HG03135 (cell line): ENCODE data around the gene MEMO1.
"Not testable (repeated sequence)": the region's sequence is repeated elsewhere in the genome, so short reads cannot be mapped to it uniquely, and the experiment has no call there.

Experiments
- ATAC-seq: cut with Tn5 transposase; IDR thresholded peaks from one replicate; pipeline ENCODE4 v1.9.1; 2021; ENCODE audit warnings: mild to moderate bottlenecking, moderate library complexity; ENCODE audit not compliant: unreplicated experiment

Gene MEMO1

DNA sequence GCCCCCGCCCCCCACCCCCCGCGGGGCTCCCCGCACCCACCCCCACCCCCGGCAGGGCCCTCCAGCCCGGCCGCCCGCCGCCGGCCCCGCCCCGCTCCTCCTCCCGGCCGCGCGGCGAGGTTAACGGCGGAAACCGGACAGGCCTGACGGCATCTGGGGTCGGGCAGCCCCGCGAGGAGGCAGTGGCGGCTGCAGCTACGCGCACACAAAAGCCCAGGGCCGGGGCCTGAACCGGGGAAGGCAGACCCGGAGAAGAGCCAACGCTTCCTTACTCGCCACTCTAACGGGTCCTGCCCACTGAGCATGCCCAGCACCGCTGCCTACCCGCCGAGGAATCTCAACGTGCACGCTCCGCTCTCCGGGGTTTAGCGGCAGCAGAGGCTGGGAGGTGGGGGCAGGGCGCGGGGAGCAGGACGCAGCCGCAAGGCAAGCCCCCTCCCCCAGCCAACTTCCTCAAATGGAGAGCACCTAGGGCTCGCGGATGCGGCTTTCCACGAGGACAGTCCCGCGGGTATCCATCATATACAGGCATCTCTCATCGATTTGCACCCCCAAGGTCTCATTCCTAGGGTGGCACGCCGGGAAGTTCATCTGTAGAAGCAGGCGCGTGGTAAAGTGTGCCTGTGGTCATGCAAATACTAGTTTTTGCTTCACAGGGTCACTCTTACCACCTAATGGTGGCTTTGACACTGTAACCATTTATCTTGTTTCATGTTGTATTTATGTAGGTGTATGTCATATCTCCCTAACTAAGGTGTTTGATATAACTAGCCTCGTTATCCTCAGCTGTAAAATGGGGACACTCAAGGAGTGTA, at the start of gene MEMO1:
TSS of gene MEMO1 (minus strand) at position 339 of the 815 bp plus-strand sequence. CDS start 761 bp downstream, outside the sequence.
- ATAC-seq: peak; percentile 60

DNA sequence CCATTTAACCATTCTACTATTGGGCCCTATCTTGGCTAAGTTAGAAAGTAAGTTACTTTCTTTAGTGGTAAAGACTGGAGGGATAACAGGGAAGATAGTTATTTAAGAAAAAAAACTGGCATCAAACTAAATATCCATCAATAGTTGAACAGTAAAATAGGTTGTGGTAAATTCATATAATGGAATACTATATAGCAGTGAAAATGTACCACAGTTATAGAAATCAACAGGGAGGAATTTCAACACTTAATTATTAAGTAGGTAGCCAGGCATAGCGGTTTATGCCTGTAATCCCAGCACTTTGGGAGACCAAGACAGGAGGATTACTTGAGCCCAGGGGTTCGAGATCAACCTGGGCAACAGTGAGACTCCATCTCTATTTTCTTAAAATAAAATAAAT, 49.5 kb upstream of the MEMO1 start:
- no peak for ATAC-seq

DNA sequence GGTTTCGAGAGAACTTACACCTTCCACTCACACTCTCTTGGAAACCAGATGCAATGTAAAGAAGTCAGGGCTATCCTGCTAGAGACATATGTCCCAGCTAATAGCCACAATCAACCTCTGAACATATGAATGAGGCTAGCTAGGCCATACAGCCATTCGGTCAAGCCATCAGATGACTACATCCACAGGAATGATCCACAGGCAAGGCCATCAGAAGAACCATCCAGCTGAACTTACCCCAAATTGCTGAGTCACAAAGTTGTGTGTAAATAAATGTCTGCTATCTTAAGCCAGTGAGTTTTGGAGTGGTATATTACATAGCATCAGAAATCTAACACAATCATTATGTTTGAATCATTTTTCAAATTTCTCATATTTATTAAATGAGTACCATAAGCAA, 47.3 kb upstream of the MEMO1 start:
- no peak for ATAC-seq

DNA sequence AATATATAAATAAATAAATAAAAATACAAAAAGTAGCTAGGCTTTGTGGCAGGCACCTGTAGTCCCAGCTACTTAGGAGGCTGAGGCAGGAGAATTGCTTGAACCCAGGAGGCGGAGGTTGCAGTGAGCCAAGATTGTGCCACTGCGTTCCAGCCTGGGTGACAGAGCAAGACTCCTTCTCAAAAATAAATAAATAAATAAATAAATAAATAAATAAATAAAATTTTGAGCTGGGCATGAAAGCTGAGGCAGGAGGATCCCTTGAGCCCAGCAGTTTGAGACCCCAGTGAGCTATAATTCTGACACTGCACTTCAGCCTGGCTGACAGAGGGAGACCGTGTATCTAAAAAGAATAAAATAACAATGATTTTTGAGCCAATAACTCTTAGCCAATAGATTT, 43.8 kb upstream of the MEMO1 start:
- ATAC-seq: not testable (repeated sequence)

DNA sequence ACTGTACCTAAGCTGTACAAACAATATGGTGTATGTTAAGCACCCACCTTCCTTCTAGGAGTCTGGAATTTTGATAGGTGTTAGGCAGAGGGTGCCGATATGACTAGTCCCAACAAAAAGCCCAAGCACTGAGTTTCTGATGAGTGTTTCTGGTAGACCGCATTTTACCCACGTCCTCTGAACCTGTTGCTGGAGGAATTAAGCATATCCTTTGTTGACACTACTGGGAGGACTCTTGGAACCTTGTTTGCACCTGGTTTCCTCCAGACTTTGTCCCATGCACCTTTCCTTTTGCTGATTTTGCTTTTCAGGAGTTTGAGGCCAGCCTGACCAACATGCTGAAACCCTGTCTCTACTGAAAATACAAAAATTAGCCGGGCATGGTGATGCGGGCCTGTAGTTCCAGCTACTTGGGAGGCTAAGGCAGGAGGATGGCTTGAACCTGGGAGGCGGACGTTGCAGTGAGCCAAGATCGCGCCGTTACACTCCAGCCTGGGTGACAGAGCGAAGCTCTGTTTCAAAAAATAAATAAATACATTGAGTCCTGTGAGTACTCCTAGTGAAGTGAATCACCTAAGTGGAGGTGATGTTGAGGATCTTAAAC, 41.1 kb upstream of the MEMO1 start:
- ATAC-seq: no peak

DNA sequence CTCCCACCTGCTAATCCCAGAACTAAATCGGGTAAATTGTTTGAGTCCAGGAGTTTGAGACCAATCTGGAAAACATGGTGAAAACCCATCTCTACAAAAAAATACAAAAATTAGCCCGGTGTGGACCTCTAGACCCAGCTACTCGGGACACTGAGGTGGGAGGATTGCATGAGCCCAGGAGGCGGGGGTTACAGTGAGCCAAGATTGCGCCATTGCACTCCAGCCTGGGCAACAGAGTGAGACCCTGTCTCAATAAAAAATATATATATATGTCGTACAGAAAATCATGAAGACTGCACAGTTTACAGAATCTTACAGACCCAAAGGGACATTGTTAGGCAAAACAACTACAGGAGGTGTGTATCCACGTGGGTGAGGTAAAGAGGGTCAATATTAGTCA, 32.8 kb upstream of the MEMO1 start:
- no peak for ATAC-seq

DNA sequence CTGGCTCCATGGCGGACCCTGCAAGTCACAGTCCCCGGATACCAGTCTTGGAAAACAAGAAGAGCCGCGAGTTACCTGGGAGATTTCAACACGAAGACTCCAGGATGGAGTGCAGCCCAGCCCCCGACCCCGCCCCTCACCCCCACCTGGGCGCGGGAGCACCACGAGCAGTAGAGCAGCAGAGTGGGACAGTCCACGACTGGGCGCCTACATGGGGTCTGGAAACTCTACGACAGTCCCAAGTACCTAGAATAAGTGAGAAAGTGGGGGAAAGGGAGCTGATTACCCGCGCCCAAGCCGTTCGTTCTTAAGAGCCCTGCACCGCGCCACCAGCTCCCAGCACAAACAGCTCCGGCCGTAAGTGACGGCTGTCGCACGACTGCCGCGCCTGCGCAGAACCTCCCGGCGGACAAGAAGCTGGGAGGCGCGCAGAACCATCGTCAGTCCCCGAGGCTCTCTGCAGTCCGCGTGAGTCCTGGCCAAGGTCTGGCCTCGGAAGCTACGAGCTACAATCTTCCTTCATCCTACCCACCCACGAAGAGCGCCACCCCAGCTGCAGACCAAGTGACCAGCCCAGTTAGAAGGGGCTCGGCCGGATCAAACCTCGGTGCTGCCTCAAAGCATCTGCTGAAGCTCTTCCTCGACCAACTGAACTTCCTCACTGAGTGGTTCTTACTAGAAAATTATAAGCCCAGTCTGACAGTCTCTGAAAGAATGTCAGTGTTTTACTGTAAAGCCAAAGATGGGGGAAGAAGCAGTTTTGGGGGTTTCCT, 28.8 kb upstream of the MEMO1 start, which contains the start of gene DPY30:
TSS of gene DPY30 (minus strand) at position 359 of the 773 bp plus-strand sequence. CDS start at position 10, 349 bp downstream.
- ATAC-seq: peak; percentile 87

DNA sequence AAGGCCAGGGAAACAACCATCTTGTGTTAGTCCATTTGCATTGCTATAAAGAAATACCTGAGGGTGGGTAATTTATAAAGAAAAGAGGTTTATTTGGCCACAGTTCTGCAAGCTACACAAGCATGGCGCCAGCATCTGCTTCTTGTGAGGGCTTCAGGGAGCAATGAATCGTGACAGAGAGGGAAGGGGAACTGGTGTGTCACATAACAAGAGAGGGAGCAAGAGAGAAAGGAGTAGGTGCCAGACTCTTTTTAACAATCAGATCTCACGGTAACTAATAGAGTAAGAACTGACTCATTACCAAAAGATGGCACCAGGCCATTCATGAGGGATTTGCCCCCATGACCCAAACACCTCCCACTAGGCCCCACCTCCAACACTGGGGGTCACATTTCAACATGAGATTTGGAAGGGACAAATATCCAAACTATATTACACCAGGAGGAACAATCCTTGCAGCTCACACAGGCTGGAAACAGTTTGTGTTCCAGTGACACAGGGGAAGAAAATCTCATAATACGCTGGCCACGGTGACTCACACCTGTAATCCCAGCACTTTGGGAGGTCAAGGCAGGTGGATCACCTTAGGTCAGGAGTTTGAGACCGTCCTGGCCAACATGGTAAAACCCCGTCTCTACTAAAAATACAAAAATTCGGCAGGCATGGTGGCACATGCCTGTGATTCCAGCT, 23.5 kb upstream of the MEMO1 start:
- ATAC-seq: not testable (repeated sequence)

DNA sequence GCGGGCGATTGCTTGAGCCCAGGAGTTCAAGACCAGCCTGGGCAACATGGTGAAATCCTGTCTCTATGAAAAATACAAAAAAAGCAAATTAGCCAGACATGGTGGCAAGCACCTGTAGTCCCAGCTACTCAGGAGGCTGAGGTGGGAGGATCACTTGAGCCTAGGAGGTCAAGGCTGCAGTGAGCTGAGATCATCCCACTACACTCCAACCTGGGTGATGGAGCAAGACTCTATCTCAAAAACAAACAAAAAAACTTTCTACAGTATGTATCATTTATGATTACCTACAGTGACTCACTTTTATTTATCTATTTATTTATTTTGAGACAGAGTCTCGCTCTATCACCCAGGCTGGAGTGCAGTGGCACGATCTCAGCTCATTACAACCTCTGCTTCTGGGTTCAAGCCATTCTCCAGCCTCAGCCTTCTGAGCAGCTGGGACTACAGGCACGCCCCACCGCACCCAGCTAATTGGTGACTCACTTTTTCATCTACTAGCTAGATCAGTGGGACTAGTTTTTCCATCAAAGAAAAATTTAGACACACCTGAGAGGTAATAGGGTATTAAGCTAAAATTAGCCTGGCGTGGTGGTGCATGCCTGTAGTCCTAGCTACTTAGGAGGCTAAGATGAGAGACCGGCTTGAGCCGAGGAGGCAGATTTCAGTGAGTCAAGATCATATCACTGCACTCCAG, 8.1 kb upstream of the MEMO1 start:
- not testable (repeated sequence) for ATAC-seq

DNA sequence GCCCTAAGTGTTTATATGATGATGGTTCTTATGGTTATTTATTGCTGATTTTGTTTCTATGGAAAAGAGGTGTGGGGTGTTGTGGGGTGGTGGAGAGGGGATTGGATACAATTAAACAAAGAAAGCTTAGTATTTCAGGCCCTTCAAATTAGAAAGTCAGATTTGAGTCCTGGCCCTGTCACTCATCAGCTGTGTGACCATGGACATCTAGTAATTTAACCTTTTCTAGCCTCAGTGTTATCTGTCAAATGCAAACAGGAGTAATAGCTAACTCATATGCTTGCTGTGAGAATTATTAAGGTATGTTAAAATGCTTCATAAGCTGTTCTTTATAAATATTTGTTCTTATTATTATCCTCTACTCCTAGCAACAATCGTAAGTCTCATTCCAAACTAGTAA, 2.1 kb upstream of the MEMO1 start:
- ATAC-seq: no peak

DNA sequence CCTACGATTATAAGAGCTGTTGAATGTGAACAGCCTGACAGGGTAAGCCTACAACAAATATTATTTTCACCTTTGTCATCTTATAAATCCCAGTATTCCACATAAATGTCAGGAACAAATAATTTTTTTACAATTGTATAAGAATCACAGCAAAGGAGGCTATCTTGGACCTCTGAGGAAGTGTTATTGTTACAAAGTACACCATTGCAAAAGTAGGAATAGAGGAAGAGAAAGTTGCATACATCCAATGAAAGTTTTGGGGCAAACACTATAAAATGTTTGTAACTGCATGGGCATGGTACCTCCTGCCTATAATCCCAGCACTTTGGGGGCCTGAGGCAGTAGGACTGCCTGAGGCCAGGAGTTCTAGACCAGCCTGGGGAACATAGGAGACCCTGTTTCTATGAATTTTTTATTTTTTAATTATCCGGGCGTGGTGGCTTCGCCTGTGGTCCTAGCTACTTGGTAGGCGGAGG, 715 bp upstream of the MEMO1 start:
- no peak for ATAC-seq

DNA sequence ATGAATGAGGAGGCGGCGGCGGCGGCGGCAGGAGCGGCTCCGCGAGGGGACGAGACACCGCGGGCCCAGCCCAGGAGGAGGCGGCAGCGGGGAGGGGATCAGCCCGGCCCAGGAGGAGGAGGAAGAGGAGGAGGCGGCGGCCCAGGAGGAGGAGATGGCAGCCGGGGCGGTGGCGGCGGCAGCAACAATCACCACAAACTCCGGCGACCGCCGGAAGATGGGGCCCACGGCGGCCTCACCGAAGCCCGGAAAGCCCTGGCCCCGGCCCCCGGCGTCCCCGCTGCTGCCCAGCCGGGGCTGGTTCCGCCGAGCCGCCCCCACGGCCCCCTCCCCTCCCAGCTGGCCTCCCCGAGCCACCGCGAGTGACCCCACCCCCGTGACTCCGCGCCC, 533 bp downstream of the MEMO1 start:
- ATAC-seq: peak; percentile 43

DNA sequence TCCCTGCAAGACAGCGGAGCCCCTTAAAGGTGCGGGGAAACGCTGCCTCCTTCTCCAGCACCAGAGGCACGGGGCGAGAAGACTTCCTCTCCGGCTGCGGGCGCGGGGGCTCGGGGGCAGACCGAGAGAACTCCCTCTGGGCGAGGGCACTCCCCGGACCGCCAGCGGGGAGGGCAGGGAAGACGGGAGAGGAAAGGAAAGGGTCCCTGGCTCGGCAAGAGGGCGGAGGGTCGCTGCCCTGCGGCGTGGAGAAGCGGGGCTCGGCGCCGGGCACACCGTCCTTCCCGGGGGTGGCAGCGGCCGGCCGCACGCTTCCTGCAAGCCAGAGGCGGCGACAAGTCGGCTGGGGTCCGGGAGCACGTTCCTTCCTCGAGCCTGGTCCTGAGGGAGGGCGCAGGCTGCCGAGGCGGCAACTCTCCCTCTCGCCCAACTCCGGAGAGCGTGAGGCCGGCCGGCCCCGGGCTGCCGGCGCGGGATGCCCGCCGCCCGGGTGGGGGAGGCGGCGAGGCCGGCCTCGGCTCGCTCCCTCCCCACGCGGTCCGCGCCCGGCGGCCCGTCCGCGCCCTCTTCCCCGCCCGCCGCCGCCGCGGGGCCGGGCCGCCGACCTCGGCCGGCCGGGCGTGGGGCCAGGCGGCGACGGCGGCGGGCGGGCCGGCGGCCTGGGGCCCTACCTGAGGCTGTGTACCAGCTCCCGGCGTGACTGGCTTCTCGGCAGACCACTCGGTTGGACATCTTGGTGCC, 1.1 kb downstream of the MEMO1 start:
- ATAC-seq: peak; percentile 19

DNA sequence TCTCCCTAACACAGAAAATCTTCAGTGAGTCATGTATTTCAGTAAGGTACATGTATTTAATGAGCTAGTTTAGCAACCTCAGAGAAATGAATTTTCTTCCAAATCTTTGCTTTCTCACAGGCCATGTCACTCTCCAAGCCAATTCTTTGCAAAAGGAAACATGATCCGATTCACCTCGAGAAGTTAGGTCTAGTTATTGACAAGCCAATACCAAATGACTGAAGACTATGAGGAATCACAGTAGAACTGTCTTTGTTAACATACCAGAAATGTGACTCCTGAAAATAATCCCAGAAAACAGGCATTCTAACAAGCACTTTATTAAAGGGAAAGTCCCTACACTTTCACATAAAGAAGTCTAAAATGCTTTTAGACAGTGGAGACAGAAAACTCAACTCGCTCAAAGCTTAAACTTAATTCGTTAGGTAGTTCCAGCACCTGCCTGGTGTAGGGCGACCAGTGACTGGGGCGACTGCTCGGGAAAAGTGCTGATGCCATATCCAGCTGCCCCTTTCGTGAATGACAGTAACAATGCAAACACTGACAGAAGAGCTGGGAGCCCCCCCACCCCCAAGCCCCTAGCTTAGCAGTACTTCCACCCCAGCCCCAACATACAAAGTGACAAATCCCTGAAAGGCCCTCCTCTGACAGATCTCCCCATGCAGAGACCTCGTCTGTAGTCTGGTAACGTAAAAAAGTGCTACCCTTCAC, 1.8 kb downstream of the MEMO1 start:
- ATAC-seq: no peak

DNA sequence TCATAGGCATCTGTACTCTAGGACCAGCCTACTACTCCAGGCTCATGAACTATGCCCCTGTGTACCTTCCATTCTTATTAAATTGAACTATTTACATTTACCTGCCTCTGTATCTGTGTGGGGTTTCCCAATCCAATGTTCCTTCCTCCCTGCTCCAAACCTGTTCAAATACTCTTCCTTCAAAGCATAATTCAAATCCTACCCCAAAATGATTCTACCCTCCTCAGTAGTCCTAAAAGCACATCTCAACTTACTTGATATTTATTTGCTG, 3.8 kb downstream of the MEMO1 start:
- no peak for ATAC-seq

DNA sequence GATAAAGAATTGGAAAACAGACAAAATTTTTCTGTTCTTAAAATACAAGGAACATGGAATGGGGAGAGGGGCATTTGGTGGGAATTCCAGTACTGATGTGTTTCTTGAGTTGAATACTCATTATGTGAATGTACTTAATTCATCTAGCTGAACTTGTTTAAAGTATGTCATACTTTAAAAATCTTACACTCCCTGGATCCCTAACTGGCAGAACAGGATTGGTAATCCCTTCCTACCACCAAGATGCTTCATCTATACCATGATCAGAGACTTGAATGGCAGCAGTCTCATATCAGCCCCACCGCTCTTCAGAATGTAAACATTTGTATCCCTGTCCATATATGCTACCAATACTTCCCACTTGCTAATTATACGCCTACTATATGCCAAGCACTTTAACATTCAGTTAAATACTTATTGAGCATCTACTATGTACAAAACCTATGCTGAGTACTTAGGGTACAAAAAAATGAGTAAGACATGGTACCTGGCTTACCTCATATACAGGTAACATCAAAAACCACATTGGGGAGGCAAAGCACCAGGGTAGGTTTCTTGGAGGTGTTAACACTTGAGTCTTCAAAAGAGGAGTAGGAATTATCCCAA, 5.3 kb downstream of the MEMO1 start:
- no peak for ATAC-seq

DNA sequence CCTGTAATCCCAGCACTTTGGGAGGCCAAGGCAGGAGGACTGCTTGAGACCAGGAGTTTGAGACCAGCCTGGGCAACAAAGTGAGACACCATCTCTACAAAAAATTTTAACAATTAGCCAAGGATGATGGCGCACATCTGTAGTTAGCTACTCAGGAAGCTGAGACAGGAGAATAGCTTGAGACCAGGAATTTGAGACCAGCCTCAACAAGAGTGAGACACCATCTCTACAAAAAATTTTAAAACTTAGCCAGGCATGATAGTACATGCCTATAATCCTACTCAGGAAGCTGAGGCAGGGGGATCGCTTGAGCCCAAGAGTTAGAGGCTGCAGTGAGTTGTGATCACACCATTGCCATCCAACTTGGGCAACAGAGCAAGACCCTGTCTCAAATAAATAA, 7.0 kb downstream of the MEMO1 start:
- ATAC-seq: no peak

DNA sequence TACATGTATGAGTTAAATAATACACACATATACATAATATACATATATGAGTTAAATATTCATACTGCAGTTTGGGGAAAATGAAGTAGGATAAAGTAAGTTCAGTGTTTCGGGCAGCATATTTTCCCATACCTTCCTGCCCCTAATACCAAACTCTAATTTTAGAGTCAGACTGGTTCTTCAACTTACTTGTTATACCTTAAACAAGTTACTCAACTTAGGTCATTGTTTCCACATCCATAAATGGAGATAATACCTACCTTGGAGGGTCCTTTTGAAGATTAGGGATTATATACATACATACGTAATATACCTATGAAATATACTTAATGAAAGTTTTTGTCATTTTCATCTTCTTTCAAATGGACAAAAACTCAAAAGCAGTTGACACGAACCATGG, 8.4 kb downstream of the MEMO1 start:
- ATAC-seq: no peak

DNA sequence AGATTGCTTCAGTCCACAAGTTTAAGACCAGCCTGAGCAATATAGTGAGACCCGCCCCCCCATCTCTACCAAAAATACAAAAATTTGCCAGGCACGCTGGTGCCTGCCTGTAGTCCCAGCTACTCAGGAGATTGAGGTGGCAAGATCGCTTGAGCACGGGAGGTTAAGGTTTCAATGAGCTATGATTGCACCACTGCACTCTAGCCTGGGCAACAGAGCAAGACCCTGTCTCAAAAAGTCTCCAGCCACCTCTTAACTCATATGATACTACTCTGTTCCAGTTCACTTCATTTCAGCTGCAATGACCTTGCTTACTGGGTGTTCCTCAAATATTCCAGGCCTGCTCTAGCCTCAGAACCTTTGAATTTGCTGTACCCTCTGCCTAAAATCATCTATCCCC, 11.4 kb downstream of the MEMO1 start:
- no peak for ATAC-seq
